Transverse colon (tissue), 4 donors: ENCODE measurements around the gene VKORC1.

Experiments used
- EP300 ChIP-seq: sonication (generic); formaldehyde crosslinking; IDR thresholded peaks from one replicate; pipeline ENCODE4 v1.6.1; 2017; ENCODE audit warnings: antibody characterized with exemption, low read depth
- POLR2A ChIP-seq: fragments of 450-650 bp; IDR thresholded peaks from one replicate; pipeline ENCODE4 v1.6.1; 2016; ENCODE audit warnings: antibody characterized with exemption, mild to moderate bottlenecking, moderate library complexity
- POLR2AphosphoS5 ChIP-seq, 3 donors: sonication (generic); formaldehyde crosslinking; IDR thresholded peaks; one replicate each; pipeline ENCODE4 v1.6.1; 2016; ENCODE audit warnings: antibody characterized with exemption in 3 of 3
- TF ChIP-seq, protein P1 (sequence below), 5 experiments: fragments of 200-600 bp in 3 of 5; fragments of 450-650 bp in 2 of 5; sonication (generic) in 3 of 5; IDR thresholded peaks; 1 replicate in 2 of 5; 2 replicates in 3 of 5; pipeline ENCODE4 v1.5.1; 2016 to 2017; ENCODE audit warnings: antibody characterized with exemption in 5 of 5, inconsistent platforms in 3 of 5, mild to moderate bottlenecking in 2 of 5, moderate library complexity in 1 of 5

DNA sequence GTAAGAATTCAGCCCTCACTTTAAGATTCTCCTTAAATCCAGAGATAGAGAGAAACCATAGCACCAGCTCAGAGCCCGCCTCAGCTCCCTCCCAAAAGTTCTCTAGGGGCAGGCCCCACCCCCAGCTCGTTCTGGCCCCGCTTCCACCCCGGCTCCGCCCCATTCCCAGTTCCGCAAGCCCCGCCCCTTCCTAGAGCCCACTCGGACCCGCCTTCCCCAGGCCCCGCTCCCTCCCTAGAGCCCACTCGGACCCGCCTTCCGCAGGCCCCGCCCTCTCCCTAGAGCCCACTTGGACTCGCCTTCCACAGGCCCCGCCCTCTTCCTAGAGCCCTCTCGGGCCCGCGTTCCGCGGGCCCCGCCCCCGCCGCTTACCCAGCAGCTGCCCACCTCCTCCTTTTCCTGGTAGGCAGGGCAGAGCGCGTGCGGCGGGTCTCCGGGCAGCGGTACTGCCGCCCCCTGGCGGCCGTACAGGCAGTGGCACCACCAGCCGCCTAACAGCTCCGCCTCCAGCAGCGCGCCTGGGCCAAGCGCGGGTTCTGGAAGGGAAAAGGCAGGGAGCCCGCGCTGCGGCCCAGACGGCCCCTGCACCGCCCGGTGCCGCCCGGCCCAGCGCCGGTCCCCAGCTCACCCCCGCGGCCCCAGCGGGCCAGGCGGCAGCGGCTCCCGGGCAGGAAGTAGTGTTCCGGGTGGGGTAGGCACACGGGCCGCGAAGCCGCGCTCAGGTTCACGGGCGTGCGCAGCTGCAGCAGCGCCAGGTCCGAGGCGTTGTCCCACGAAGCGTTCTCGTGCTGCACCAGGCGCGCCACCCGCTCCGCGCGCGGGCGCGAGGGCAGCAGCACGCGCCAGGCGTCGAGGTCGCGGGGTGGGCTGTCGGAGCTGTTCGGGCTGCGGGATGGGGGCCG lies 47.8 kb upstream of the VKORC1 start:
- TF ChIP-seq, protein P1, sequence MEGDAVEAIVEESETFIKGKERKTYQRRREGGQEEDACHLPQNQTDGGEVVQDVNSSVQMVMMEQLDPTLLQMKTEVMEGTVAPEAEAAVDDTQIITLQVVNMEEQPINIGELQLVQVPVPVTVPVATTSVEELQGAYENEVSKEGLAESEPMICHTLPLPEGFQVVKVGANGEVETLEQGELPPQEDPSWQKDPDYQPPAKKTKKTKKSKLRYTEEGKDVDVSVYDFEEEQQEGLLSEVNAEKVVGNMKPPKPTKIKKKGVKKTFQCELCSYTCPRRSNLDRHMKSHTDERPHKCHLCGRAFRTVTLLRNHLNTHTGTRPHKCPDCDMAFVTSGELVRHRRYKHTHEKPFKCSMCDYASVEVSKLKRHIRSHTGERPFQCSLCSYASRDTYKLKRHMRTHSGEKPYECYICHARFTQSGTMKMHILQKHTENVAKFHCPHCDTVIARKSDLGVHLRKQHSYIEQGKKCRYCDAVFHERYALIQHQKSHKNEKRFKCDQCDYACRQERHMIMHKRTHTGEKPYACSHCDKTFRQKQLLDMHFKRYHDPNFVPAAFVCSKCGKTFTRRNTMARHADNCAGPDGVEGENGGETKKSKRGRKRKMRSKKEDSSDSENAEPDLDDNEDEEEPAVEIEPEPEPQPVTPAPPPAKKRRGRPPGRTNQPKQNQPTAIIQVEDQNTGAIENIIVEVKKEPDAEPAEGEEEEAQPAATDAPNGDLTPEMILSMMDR (IDR thresholded peaks at IDR 0.05): peak; percentile 81 to 99 (median 97)
- peak; percentile 49 for TF ChIP-seq EP300
- TF ChIP-seq POLR2A: peak; percentile 46
- peak; percentile 27 to 56 (median 31) for TF ChIP-seq POLR2AphosphoS5 (IDR thresholded peaks at IDR 0.05)
